OCI-M2 (cell line): ENCODE data around the gene TEC.
A peak's percentile ranks its signal among the peaks of the same experiment; 100 is the strongest.
"Not testable (repeated sequence)": the region's sequence is repeated elsewhere in the genome, so short reads cannot be mapped to it uniquely, and the experiment has no call there.

Source experiments
- DNase-seq: peaks from one replicate; lab custom pipeline; 2025; ENCODE audit not compliant: unreplicated experiment; lab: John Stamatoyannopoulos, UW

The TEC gene

DNA sequence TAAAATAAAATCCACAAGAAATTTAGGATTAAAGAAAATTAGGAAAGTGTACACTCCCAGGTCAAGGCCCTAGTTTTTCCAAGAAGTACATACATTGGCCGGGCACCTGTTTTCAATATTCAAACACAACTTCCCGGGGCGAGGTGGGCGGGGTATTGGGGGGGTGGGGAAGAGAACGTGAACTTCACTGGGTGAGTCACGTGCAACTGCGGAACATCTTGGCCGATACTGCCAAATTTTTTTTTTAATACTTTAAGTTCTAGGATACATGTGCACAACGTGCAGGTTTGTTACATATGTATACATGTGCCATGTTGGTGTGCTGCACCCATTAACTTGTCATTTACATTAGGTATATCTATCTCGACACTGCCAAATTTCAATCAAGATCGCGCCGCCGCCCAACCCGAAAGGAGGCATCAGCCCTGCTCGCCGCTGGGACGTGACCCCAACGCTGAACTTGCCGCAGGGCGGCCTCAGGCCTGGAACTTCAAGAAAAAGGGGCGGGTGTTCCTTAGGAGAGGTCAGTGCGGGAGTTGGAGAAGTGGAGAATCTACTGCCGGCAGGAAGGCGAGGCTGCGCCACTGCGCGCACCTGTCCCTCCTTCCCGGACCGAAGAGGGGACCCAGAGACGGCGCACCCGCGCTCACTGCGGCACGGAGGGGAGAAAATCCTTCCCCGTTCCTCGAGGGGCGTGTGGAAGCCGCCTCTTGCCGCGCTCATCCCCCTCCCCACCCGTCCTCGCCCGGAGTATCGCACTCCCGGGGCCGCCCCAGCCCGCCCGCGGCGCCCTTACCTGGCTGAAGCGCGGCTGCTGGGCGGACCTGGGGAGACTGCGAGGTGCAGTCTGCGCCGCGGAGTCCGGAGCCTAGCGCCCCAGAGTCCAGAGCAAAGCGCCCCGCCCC lies at the start of gene TEC:
TEC (minus strand) TSS at position 883 of the 905 bp plus-strand sequence. CDS start 41,224 bp downstream, outside the sequence.
- DNase-seq, result no peak

DNA sequence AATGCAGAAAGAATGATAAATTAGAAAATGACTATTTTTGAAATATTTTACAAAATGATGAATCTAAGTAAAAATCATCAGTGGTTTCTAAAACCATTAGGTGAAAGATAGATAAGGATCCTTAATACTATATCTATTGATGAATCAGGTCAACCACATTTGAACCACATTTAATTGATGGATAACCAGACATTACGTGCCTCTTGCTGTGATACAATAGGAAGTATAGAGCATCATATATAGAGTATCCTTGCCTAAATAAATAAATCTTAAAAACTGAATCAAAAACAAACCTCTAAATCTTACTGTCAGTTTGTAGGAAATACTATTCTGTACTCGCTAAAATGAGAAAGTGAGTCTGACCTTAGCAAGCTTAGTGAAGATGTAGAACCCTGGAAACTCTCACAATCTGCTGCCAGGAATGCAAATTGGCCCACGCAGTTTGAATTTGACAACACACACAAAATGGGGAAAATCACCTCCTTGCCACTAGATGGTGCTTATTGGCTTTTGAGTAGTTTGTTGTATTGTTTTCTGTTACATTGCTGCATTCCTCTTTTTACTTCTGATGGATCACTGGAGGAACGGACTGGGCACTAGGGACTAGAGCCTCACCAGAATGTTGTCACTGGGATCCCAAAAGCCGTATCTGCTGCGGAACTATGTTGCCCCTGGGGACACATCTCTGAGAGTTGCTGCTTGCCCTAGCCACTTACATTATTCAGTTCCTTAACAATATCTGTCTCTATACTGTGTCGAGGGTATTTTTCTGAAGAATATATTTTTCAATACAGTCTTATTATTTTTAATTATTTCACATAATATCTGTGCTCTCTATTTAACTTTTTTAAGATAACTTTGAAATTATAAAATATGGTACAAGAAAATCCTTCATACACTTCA lies 46.3 kb upstream of the TEC start:
- peak; percentile 20 for DNase-seq

DNA sequence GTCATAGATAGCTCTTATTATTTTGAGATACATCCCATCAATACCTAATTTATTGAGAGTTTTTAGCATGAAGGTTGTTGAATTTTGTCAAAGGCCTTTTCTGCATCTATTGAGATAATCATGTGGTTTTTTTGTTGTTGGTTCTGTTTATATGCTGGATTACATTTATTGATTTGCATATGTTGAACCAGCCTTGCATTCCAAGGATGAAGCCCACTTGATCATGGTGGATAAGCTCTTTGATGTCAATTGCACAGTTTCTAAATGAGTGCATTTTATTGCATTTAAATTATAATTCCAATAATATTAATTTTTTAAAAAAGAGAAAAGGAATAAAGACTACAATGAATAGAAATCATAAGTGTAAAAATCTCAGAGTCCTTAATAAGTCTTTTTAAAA lies 45.1 kb upstream of the TEC start:
- DNase-seq, result not testable (repeated sequence)

DNA sequence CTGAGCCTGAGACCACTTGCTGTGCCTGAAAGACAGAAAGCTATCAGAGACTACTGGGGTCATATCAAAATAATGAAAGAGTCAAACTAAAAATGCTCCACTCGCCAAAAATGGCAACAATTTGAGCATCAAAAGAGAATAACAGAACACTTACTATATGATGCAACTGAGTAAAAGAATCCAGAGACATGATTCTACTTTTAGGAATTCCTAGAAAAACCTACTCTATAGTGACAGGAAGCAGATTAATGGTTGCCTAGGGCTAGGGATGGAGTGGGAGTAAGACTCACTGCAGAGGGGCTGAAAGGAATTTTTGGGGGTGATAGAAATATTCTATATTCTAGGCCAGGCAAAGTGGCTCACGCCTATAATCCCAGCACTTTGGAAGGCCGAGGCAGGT lies 42.3 kb upstream of the TEC start:
- no peak for DNase-seq

DNA sequence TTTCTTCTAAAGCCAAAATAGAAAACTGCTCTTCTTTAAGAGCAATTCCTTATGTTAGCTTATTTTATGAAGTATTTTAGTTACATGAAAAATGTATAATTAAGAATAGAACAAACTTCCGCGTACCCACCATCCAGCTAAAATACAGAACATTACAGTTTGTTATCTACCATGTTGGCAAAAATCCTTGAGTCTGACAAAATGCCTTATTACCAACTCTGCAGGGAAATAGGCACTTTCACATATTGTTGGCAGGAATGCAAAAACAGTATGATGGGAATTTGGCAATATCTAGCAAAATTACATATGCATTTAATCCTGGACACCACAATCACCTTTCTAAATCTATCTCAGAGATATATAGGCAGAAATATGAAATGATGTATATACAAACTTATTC lies 39.3 kb upstream of the TEC start:
- DNase-seq, result no peak

DNA sequence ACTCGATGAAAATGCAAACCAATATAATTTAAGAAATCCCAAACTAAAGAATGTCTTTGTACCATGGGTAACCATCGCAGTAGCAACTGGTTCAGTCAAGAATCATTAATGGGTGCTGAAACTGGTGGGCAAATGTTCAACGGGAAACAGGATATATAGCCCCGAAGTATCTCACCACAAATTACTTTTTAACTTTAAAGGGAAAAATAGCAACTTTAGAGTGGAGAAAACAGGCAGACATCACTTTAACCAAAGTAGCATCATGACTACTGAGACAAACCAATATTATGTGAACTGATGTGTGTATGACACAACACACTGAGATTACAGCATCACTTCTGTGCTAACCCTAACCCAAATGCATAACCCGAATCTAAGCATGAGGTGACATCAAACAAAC lies 37.9 kb upstream of the TEC start:
- no peak for DNase-seq

DNA sequence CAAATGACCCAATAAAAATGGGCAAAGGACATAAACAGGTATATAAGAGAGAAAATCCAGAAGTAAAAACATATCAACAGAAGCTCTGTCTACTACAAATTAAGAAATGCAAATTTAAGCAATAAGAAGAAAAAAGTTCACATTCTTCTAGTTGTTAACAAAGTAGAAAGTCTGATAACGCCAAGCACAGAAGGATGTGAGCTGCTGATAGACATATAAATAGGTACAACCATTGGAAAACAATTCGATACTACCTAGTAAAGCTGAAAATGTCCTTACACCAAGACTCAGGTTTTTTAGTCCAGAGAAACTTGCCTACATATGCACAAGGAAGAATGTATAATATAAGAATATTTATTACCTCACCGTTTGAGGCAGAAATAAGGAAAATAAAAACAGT lies 35.9 kb upstream of the TEC start:
- DNase-seq, result no peak

DNA sequence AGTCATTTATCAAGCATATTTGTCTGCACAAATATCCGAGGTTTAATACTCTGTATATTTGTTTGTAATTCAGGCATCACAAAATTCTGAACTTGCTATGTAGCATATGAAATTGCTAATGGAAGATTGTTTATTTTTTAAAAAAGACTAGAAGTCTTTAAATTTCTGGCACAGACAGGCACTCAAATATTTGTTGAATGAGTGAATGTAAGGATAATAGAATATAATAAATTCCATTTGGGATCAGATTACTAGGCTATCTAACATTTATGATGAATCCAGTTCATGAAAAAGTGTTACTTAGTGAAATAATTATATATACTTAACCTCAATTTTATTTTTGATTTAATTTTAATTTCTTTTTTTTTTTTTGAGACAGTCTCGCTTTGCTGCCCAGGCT lies 30.4 kb upstream of the TEC start:
- no peak for DNase-seq

DNA sequence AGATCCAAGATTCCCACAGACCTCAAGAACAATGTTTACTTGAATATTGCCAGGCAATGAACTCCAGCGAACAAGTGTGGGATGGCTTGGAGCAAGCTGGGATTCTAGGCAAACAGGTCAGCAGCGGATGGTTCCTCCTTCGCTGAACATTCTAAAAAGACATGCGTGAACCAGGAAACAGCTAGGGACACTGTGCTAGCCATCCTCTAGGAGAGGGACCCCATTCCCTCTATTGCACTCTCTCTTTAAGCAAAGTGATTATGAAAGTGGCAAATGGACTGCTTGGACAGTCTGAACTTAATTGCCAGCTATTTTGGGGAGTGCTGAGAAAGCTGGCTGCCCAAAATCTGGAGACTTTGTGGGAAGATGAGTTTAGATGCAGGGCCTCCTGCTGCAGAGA lies 29.9 kb upstream of the TEC start:
- DNase-seq, result no peak

DNA sequence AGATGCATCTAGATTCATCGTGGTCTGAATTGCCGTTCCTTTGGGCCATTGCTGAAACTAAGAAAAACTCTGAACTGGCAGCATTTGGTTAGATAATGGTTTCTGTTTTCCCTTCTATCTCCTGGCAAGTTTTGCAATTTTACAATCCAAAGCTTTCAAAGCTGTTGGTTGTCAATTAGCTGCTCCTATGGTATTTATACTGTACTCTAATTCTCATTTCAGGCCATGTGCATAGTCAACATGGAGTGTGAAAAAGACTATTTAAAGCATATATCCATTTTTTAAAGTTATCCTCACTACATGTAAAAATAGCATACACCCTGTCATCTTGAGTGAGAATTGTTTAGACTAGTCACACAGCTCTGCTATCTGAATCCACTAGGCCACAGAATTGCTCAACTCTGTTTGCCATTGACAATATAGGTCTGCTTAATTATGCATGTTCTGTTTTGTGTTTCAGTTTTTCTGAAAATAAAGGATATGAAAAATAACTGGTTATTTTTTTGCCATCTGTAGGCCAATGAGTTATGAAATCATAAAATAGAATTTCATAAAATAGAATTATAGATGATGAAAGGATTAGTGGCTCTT lies 27.7 kb upstream of the TEC start:
- DNase-seq, result no peak

DNA sequence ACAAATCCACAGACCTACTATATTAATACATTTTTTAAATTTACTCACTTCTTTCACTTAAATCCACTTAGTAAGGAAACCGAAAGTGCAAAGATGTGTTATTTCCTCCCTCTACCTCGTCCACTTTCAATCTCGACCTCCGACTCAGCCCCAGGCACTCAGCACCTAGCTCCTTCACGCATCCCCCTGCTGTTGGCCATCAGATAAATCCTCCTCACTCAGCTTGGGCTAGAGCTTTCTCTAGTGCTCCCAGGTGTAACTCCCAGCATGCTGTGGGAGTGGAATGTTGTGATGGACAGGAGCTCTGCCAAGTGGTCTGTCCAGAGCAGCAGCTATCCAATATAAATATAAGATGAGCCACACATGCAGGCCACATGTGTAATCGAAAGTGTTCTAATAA lies 26.7 kb upstream of the TEC start:
- no peak for DNase-seq

DNA sequence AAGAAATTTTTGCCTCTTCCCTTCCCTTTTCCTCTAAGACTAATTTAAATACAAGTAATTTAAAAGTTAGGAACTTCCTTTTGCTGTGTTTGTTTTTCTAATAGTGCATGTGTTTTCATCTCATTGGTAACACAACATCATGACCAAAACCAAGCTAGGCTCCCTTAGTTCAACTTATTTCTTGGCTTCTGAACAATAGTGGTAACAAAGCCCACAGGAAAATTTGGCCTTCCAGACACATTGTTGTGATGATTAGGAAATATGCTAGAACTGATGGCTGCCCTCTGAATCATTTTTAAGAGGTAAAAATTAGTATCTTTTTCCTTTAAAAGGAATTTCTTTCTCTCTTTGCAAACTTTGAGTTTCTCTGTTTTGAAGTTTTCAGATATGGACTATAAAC lies 25.5 kb upstream of the TEC start:
- no peak for DNase-seq

DNA sequence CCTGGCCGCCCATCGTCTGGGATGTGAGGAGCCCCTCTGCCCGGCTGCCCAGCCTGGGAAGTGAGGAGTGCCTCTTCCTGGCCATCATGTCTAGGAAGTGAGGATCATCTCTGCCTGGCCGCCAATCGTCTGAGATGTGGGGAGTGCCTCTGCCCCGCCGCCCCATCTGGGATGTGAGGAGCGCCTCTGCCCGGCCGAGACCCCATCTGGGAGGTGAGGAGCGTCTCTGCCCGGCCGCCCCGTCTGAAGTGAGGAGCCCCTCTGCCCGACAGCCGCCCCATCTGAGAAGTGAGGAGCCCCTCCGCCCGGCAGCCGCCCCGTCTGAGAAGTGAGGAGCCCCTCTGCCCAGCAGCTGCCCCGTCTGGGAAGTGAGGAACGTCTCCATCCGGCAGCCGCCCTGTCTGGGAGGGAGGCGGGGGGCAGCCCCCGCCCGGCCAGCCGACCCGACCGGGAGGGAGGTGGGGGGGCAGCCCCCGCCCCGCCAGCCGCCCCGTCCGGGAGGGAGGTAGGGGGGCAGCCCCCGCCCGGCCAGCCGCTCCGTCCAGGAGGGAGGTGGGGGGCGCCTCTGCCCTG lies 22.7 kb upstream of the TEC start:
- DNase-seq, result not testable (repeated sequence)

DNA sequence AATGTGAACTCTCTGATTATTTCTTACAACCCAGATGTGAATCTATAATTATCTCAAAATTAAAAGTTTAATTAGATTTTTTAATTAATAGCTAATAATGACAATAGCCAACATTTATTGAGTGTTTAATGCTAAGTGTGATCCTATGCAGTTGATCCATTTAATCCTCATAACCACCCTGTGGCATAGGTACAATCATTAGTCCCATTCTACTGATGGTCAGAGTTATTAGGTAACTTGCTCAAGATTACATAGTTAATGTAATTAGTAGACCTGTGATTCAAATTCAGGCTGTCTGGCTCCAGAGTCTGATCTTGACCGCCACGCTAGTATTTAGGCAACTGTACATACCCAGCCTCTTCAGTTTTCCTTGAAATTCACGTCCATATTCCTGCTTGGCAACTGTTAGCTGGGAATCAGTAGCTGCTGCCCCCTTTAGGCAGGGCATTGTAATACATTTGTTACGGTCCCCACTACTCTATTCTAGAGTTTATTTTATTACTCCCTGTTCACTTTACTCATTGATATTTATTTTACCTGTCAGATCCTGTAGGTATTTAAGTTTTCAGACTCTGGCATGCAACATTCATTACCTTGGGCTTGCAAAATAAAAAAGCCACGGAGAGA lies 20.6 kb upstream of the TEC start:
- DNase-seq, result no peak

DNA sequence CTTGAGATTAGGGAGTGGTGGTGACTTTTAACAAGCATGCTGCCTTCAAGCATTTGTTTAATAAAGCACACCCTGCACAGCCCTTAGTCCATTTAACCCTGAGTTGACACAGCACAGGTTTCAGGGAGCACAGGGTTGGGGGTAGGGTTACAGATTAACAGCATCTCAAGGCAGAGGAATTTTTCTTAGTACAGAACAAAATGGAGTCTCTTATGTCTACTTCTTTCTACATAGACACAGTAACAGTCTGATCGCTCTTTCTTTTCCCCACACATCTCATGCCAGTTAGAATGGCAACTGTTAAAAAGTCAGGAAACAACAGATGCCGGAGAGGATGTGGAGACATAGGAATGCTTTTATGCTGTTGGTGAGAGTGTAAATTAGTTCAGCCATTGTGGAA lies 16.4 kb upstream of the TEC start:
- DNase-seq, result not testable (repeated sequence)

DNA sequence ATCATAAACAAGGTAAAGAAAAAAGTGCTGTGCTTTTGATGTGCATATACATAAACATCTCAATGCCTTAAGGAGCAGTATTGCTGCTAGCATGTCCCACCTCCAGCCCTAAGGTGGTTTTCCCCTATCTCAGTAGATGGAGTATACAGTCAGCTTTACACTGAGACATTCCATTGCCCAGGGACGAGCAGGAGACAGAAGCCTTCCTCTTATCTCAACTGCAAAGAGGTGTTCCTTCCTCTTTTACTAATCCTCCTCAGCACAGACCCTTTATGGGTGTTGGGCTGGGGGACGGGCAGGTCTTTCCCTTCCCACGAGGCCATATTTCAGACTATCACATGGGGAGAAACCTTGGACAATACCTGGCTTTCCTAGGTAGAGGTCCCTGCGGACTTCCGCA lies 16.0 kb upstream of the TEC start:
- DNase-seq, result not testable (repeated sequence)

DNA sequence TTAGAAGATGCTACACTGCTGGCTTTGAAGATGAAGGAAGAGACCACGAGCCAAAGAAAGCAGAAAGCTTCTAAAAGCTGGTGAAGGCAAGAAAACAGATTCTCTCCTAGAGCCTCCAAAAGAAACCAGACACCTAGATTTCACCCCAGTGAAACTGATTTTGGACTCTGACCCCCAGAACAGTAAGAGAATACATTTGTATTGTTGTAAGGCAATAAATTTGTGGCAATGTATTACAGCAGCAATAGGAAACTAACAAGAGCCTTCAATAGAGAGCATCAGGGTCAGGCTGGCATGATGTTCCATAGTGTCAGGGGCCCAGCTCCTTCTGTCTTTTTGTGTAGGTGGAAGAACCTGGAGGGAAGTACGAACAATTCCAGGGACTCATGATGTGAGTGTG lies 6.0 kb upstream of the TEC start:
- no peak for DNase-seq

DNA sequence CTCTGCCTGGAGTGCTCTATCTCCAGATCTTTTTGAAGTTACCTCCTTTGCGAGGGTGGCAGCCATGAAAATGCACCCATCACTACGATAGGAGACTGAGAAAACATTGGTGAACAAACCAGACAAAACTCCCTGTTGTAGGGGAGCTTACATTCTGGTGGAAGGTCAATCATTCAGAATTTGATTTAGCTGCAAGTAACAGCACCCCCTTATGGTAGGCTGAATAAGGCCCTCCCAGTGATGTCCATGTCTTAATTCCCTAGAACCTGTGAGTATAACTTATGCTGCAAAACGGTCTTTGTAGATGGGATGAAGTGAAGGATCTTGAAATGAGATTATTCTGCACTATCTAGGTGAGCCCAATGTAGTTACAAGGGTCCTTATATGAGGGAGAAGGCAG lies 5.6 kb upstream of the TEC start:
- peak; percentile 11 for DNase-seq

DNA sequence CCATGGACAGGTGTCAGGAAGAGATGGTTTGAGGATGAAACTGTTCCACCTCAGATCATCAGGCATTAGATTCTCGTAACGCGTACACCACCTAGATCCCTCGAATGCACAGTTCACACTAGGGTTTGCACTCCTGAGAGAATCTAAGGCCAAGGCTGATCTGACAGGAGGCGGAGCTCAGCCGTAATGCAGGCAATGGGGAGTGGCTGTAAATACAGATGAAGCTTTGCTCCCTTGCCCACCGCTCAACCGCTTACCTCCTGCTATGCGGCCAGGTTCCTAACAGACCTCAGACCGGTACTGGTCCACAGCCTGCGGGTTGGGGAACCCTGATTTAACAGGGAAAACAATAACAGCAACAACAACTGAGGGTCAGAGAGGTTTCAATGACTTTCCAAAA lies 2.0 kb upstream of the TEC start:
- no peak for DNase-seq

DNA sequence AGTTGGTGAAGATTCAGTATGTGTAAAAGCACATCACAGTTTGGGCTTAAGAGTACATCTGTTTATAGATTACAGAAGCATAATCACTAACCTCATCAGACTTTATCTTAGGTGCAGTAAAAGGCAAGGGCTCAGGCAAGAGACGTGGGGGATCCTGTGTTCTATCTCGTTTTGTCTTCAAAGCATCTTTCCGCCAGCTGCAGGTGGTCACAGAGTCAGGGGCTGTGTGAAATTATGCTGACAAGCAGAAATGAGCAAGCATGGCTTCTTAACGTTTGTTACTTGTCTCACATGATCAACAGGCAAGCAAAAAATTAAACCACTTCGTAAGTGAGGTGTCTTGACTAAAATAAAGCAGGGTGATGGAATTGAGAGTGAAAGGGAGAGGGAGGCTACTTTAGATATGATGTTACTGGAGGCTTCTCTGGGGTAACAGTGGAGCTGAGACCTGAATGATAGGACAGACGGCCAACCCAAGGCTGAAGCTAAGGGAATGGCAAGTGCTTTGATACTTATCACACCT lies 1.4 kb upstream of the TEC start:
- no peak for DNase-seq

DNA sequence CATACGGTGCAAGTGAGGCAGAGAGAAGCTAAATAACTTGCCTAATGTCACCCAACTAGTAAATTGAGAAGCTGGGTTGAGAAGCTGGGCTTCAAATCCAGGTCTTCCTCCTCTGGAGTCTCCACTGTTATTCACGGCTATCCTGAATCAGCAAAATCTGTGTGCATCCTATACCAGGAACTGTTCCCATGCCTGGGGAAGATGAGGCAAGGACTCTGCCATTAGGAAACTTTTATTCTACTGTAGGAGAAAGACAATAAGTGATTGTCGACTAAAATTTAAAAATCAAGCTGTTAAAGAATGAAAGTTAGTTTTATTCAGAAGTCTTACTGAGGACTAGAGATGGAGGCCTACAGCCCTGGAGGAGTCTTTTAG lies 872 bp upstream of the TEC start:
- DNase-seq, result no peak
